ENCODE results near the gene IL17B.
A peak's percentile ranks its signal among the peaks of the same experiment; 100 is the strongest.

IL17B gene, protein sequence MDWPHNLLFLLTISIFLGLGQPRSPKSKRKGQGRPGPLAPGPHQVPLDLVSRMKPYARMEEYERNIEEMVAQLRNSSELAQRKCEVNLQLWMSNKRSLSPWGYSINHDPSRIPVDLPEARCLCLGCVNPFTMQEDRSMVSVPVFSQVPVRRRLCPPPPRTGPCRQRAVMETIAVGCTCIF

DNA sequence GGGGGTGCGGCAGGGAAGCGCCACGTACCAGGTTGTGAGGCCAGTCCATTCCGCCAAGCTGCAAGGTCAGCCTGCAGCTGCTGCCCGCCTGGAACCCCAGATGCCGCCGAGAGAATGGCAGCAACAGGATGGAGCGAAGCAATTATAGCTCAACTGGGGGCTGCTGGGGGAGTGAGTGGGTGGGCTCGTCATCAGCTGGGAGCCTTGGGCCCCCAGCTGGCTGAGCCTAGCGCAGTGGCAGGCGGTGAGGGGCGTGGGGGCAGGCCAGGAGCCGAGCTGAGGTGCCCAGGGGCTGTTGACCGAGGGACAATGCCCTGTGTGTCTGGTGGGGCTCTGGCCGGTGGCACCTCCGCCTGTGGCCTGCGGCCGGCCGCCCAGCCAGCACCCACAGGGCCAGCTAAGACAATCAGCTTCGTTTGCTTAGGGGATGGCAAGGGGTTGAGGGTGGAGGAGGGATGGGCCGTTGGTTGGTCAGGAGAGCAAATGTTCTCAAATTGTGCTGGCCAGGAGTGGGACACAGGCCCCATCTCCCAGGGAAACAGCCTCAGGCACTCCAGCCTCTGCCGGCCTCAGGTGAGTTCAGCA lies at the start of gene IL17B:
Gene IL17B, minus strand, starts transcription at position 116 of the 585 bp plus-strand sequence. Its CDS starts 67 bp downstream, at position 49.
- Histone ChIP-seq H3K4me1 (ENCODE audit: control insufficient read depth in 1 of 2, insufficient read depth in 2 of 2, low read length in 2 of 2) (peaks cover 16 to 36% of the 10 kb centered on the region in 2 donors), H3K4me3 (ENCODE audit: low read depth in 1 of 2, low read length in 2 of 2) (no peak within 1 kb of the TSS), H3K9me3 (ENCODE audit: control insufficient read depth in 1 of 2, low read length in 2 of 2) (no peaks in the 10 kb centered on the region), H3K27me3 (ENCODE audit: low read depth, low read length) (no peaks in the 10 kb centered on the region), H3K36me3 (ENCODE audit: control insufficient read depth in 1 of 2, insufficient read depth in 2 of 2, low read length in 2 of 2) (no peaks in the 10 kb centered on the region), H3K27ac (ENCODE audit: low read length) (peak within 1 kb of the TSS; percentile 78)

DNA sequence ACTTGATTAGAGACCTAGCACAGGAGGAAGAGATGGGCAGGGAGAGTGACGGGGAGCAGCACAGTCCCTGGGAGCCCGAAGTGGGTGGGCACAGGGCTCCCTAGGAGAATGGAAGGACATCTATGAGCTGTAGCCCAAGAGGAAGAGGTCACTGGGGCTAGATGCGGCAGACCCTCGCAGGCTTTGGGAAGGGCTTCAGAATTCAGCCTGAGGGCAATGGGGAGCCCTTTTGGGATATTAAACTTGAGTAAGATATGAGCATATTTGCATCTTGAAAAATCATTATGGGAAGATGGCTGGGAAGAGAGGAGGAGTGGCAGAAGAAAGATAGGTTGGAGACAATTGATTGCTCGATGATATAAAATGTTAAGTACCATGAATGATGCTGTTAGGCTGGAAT lies 48.9 kb upstream of the IL17B start:
- Histone ChIP-seq H3K4me1 (ENCODE audit: control insufficient read depth in 1 of 2, insufficient read depth in 2 of 2, low read length in 2 of 2) (peaks cover 0 to 36% of the 10 kb centered on the region in 2 donors), H3K27me3 (ENCODE audit: low read depth, low read length) (no peaks in the 10 kb centered on the region), H3K4me3 (ENCODE audit: low read depth in 1 of 2, low read length in 2 of 2) (no peak overlapping the region), H3K36me3 (ENCODE audit: control insufficient read depth in 1 of 2, insufficient read depth in 2 of 2, low read length in 2 of 2) (peaks cover 26 to 54% of the 10 kb centered on the region in 2 donors), H3K9me3 (ENCODE audit: control insufficient read depth in 1 of 2, low read length in 2 of 2) (no peaks in the 10 kb centered on the region), H3K27ac (ENCODE audit: low read length) (no peak overlapping the region)

DNA sequence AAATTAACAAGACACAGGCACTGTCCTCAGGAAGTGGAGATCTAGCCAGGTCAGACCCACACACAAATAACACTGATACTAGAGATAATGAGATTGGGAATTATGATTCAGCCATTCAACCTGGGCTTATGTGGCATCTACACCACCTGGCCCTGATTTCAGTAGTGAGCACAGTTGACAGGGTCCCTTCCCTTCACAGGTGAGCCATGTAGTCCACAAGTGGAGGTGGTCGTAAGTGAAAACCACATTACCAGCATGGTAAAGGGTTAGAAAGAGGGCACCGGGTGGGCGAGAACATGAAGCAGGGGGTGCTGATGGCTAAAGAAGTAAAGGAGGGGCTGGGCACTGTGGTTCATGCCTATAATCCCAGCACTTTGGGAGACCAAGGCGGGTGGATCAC lies 48.3 kb upstream of the IL17B start:
- Histone ChIP-seq H3K27me3 (ENCODE audit: low read depth, low read length) (no peaks in the 10 kb centered on the region), H3K36me3 (ENCODE audit: control insufficient read depth in 1 of 2, insufficient read depth in 2 of 2, low read length in 2 of 2) (peaks cover 27 to 59% of the 10 kb centered on the region in 2 donors), H3K9me3 (ENCODE audit: control insufficient read depth in 1 of 2, low read length in 2 of 2) (no peaks in the 10 kb centered on the region), H3K4me1 (ENCODE audit: control insufficient read depth in 1 of 2, insufficient read depth in 2 of 2, low read length in 2 of 2) (peaks cover 0 to 41% of the 10 kb centered on the region in 2 donors), H3K27ac (ENCODE audit: low read length) (peak overlapping the region; percentile 73), H3K4me3 (ENCODE audit: low read depth in 1 of 2, low read length in 2 of 2) (no peak overlapping the region)

DNA sequence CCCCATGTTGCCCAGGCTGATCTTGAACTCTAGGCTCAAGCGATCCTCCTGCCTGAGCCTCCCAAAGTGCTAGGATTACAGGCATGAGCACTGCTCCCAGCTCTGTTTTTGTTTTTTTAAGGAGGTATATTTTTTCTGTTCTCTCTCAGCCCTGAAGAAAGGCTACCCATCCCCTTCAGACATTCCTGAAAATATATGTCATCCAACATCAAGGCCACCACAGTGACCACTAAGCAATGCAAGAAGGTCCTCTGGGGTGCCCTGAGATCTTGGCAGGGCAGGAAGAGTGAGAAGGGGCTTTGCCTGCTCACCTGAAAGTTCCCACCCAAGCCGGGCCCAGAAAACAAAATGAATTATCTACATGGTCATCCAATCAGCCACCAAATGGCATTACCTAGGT lies 47.8 kb upstream of the IL17B start:
- peaks cover 0 to 45% of the 10 kb centered on the region in 2 donors for H3K4me1 ChIP-seq (ENCODE audit: control insufficient read depth in 1 of 2, insufficient read depth in 2 of 2, low read length in 2 of 2)
- H3K4me3 ChIP-seq (ENCODE audit: low read depth in 1 of 2, low read length in 2 of 2): no peak overlapping the region
- H3K27ac ChIP-seq (ENCODE audit: low read length): peak overlapping the region; percentile 73
- H3K27me3 ChIP-seq (ENCODE audit: low read depth, low read length): no peaks in the 10 kb centered on the region
- H3K36me3 ChIP-seq (ENCODE audit: control insufficient read depth in 1 of 2, insufficient read depth in 2 of 2, low read length in 2 of 2): peaks cover 27 to 63% of the 10 kb centered on the region in 2 donors
- H3K9me3 ChIP-seq (ENCODE audit: control insufficient read depth in 1 of 2, low read length in 2 of 2): no peaks in the 10 kb centered on the region

DNA sequence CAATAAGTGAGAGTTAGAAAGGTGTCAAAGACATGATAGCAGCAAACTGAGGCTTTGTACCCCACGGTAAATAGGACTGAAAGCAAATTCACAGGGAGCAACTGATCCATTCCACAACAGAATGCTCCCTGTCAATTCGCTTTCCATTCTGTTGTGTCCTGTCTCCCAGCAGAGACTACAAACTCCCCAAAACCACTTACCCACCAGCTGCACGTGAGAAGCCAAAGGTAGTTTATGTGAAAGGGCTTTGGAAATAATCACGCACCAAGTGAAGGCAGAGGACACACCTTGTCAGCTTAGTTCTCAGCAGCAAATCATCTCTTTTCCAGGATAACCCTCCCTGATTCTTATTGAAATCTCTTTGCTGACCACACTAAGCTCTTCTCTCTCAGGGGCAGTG lies 46.6 kb upstream of the IL17B start:
- Histone ChIP-seq H3K9me3 (ENCODE audit: control insufficient read depth in 1 of 2, low read length in 2 of 2) (no peaks in the 10 kb centered on the region), H3K36me3 (ENCODE audit: control insufficient read depth in 1 of 2, insufficient read depth in 2 of 2, low read length in 2 of 2) (peaks cover 34 to 74% of the 10 kb centered on the region in 2 donors), H3K4me3 (ENCODE audit: low read depth in 1 of 2, low read length in 2 of 2) (no peak overlapping the region), H3K4me1 (ENCODE audit: control insufficient read depth in 1 of 2, insufficient read depth in 2 of 2, low read length in 2 of 2) (peaks cover 0 to 52% of the 10 kb centered on the region in 2 donors), H3K27ac (ENCODE audit: low read length) (peak overlapping the region; percentile 4), H3K27me3 (ENCODE audit: low read depth, low read length) (no peaks in the 10 kb centered on the region)

DNA sequence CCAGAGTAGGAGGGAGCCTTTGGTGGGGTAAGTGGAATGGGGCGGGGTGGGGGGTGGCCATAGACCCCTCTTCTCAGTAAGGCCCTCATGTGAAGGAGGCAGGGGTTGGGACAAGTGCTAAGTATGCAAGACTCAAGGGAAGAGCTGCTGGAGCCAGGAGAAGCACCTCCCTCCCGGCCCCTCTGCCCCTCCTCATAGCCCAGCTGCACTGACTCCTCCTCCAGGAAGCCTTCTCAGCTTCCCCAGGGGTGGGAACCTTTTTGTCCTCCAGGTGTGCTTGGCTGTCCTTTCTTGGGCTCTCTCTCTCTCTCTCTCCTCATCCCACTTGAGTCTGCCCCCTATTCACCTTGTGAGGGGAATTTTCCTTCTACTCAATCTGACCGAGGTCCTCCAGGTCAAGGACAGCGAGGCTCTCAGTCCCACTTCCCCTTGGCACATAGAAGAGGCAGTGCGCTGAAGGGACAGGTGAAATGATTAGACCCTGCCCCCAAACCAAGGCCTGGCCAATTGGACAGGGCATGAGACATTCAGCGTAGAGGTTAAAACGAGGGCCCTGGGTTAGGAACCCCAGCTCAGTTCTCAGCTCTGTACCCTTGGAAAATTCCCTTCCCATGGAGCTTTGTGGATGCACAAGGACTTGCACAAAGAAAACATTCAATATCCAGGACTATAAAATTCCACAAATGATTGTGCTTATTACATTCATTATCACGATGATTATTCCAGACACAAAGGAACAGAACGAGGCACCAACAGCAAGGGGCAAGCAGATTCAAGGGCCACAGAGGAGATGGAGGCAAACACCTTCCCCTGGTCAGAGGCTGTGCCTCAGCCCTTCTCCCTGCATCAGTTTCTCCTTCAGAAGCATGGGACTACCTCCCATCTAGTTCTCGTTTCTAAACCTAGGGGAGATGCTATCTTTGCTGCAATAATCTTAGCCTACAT lies 45.6 kb upstream of the IL17B start:
- peaks cover 0 to 59% of the 10 kb centered on the region in 2 donors for H3K4me1 ChIP-seq (ENCODE audit: control insufficient read depth in 1 of 2, insufficient read depth in 2 of 2, low read length in 2 of 2)
- peaks cover 30 to 69% of the 10 kb centered on the region in 2 donors for H3K36me3 ChIP-seq (ENCODE audit: control insufficient read depth in 1 of 2, insufficient read depth in 2 of 2, low read length in 2 of 2)
- H3K9me3 ChIP-seq (ENCODE audit: control insufficient read depth in 1 of 2, low read length in 2 of 2): no peaks in the 10 kb centered on the region
- peak overlapping the region; percentile 82 for H3K27ac ChIP-seq (ENCODE audit: low read length)
- no peaks in the 10 kb centered on the region for H3K27me3 ChIP-seq (ENCODE audit: low read depth, low read length)
- peak overlapping the region; percentile 27 to 39 for H3K4me3 ChIP-seq (ENCODE audit: low read depth in 1 of 2, low read length in 2 of 2)

DNA sequence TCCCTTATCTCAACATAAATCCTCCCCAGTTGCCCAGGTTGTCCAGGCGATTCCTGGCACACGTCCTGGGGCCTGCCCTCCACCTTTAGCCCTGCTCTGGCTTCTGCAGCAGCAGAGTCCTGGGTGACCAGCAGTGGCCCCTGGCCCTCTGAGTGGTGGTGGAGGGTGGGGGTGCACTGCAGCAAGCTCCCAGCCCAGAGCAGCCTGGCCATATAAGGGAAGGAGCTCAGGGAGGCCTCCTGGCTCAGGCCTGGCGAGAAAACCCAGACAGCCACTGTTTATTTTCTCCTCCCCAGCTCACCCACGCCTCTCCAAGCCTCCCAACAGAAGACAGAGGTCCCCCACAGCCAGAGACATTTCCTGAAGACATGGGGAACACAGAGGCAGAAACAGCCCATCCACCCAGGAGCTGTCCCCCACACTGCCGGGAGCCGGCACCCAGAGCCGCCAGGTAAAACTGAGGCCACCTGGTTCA lies 44.7 kb upstream of the IL17B start:
- no peaks in the 10 kb centered on the region for H3K27me3 ChIP-seq (ENCODE audit: low read depth, low read length)
- peak overlapping the region in 1 of 2 donors; percentile 20 for H3K4me3 ChIP-seq (ENCODE audit: low read depth in 1 of 2, low read length in 2 of 2)
- no peaks in the 10 kb centered on the region for H3K9me3 ChIP-seq (ENCODE audit: control insufficient read depth in 1 of 2, low read length in 2 of 2)
- H3K27ac ChIP-seq (ENCODE audit: low read length): peak overlapping the region; percentile 82
- peaks cover 0 to 64% of the 10 kb centered on the region in 2 donors for H3K4me1 ChIP-seq (ENCODE audit: control insufficient read depth in 1 of 2, insufficient read depth in 2 of 2, low read length in 2 of 2)
- H3K36me3 ChIP-seq (ENCODE audit: control insufficient read depth in 1 of 2, insufficient read depth in 2 of 2, low read length in 2 of 2): peaks cover 29 to 70% of the 10 kb centered on the region in 2 donors

DNA sequence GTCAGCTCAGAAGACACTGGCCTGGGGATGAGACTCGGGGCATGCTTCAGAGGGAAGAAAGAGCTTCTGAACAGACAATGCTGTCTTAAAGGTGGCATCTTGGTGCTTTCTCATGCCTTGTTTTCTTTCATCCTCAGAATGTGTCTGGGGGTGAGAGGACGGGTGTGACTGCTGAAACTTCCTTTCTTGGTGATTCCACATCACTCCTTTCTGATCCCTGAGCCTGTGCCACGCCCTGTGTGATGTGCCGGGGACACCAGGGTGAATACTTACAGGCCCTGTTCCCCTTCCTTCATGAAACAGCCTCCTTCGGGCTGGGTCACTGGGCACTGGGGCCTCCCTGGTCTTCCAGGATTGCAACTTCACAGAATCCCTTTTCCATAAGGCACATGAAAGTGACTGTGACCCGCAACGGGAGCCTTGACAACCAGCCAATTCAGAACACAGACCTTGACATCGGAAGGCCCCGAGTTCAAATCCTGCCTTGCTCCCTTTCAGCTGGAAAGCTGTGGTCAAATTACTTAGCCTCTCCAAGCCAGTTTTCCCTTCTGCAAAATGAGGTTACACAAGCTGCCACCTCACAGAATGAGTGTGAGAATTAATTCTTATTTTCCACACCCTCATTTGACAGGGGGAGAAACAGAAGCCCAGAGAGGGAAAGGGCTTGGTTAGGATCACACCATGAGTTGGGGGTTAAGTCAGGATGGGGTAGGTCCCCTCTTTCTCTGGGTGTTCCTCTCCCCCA lies 44.1 kb upstream of the IL17B start:
- H3K27me3 ChIP-seq (ENCODE audit: low read depth, low read length): no peaks in the 10 kb centered on the region
- H3K36me3 ChIP-seq (ENCODE audit: control insufficient read depth in 1 of 2, insufficient read depth in 2 of 2, low read length in 2 of 2): peaks cover 29 to 64% of the 10 kb centered on the region in 2 donors
- peak overlapping the region in 1 of 2 donors; percentile 20 for H3K4me3 ChIP-seq (ENCODE audit: low read depth in 1 of 2, low read length in 2 of 2)
- H3K9me3 ChIP-seq (ENCODE audit: control insufficient read depth in 1 of 2, low read length in 2 of 2): no peaks in the 10 kb centered on the region
- H3K27ac ChIP-seq (ENCODE audit: low read length): peak overlapping the region; percentile 82
- H3K4me1 ChIP-seq (ENCODE audit: control insufficient read depth in 1 of 2, insufficient read depth in 2 of 2, low read length in 2 of 2): peaks cover 0 to 68% of the 10 kb centered on the region in 2 donors

DNA sequence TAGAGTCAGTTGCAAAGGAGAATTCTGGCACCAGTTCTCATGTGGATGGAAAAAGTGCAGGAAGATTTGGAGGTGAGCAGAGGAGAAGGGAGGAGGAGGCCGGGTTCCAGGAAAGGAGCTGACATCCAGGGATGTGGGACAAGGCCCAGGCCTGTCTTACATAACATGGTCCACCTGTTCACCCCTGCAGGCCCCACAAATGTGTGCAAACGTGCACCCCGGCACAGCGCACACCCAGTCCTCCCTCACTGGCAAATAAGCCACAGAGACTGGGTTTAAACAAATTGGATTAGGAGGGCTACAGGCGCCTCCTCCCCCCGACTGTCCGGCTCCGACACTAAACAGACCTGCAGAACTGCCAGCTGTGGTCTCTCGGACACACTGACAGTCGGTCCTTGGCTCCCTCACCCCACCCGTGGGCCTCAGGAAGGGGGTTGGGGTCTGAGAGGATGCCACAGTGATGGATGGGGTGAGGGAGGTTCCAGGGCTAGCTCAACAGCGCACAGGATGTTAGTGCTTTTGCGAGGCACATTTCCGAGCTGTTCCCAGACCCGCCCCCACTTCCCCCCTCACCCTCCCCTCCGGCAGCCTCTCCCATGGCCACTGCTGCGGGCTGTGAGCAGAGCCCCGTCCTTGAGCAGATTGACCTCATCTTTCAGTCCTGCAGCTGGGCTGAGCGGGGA lies 43.4 kb upstream of the IL17B start:
- H3K36me3 ChIP-seq (ENCODE audit: control insufficient read depth in 1 of 2, insufficient read depth in 2 of 2, low read length in 2 of 2): peaks cover 35 to 60% of the 10 kb centered on the region in 2 donors
- peak overlapping the region in 1 of 2 donors; percentile 20 for H3K4me3 ChIP-seq (ENCODE audit: low read depth in 1 of 2, low read length in 2 of 2)
- peak overlapping the region; percentile 82 for H3K27ac ChIP-seq (ENCODE audit: low read length)
- H3K4me1 ChIP-seq (ENCODE audit: control insufficient read depth in 1 of 2, insufficient read depth in 2 of 2, low read length in 2 of 2): peaks cover 0 to 72% of the 10 kb centered on the region in 2 donors
- no peaks in the 10 kb centered on the region for H3K27me3 ChIP-seq (ENCODE audit: low read depth, low read length)
- no peaks in the 10 kb centered on the region for H3K9me3 ChIP-seq (ENCODE audit: control insufficient read depth in 1 of 2, low read length in 2 of 2)

DNA sequence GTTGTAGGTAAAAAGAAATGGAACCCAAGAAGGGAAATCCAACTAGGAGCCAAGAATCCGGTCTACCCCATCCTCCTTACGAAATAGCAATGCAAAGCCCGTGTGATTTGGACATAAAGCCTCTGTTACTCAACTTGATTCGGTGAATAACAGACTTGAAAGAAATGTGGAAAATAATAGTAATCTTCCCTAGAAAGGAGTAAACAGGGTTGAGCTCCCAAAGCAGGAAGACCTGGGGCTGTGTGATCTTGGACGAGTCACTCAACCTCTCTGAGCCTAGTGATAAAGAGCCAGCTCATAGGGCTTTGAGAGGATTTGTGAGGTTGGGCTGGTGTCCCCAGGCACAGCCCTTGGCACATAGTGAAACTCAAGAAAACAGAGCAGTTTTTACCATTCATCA lies 42.7 kb upstream of the IL17B start:
- H3K27me3 ChIP-seq (ENCODE audit: low read depth, low read length): no peaks in the 10 kb centered on the region
- peaks cover 31 to 53% of the 10 kb centered on the region in 2 donors for H3K36me3 ChIP-seq (ENCODE audit: control insufficient read depth in 1 of 2, insufficient read depth in 2 of 2, low read length in 2 of 2)
- H3K9me3 ChIP-seq (ENCODE audit: control insufficient read depth in 1 of 2, low read length in 2 of 2): no peaks in the 10 kb centered on the region
- H3K4me3 ChIP-seq (ENCODE audit: low read depth in 1 of 2, low read length in 2 of 2): peak overlapping the region in 1 of 2 donors; percentile 25
- peaks cover 0 to 74% of the 10 kb centered on the region in 2 donors for H3K4me1 ChIP-seq (ENCODE audit: control insufficient read depth in 1 of 2, insufficient read depth in 2 of 2, low read length in 2 of 2)
- H3K27ac ChIP-seq (ENCODE audit: low read length): peak overlapping the region; percentile 86
